Amygdala (tissue), 56 donors: ENCODE results near the gene CLCA1.

Source experiments
- DNase-seq, 56 donors: peaks; one replicate each; lab custom pipeline; 2025; lab: John Stamatoyannopoulos, UW

Gene CLCA1

GRCh38 chr1:86538775-86539174 lies 70.0 kb downstream of the CLCA1 start:
- no peak for DNase-seq

DNA sequence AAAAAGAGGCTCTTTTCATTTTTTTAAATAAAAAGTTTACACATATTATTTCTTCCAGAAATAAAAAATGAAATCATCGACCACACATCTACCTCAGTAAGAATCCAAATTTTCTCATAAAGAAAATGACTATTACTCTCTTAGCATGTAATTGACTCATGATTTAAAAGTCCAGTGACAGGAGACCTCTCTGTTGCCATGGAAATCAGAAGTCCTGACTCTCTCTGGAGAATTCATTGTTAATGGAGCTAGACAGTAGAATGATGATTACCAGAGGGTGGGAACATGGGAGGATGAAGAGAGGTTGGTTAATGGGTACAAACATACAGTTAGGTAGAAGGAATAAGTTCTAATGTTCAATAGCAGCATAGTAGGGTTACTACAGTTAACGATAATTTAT lies 73.1 kb downstream of the CLCA1 start:
- DNase-seq: no peak

DNA sequence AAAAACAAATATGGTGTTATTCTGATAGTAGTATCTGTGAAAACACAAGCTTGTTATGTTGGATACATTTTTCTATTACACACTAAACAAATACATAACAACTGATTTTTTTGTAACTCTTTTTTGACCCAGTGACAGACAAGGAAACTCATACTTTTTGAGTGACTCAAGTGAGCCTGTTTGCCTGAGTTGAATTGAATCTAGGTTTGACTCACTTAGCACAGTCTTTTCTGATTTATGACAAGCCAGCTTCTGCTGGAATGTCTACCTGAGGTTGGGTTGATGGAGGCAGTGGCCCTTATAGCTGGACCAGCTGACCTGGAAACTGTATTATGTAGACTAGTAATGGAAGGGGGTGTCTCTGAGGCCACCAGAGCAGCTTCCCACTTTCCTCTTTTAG lies 73.9 kb downstream of the CLCA1 start:
- DNase-seq: no peak

GRCh38 chr1:86546787-86547221 lies 78.1 kb downstream of the CLCA1 start, which contains the start of gene CLCA4:
Gene CLCA4 (plus strand): TSS chr1:86547078. CDS start chr1:86547120, 42 bp downstream.
- peak in 2 of 56 donors; percentile 24 to 42 for DNase-seq

DNA sequence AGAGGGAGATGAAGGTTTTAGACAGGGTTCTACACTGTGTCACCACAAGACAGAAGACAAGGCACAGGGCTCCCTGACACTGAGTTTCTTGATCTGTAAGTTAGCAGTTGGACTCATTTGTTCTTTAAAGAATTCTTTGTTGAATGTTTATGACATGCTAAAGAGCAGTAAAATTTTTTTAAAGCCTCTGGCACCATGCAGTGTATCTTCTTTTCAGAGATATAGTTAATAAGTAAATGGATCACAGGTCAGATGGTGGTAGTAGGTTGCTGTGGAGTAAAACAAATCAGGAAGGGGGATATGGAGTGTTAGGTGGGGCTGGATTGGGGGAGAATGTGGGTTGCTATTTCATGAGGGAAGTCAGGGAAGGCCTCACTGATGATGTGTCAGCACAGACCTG lies 80.1 kb downstream of the CLCA1 start:
- DNase-seq: no peak
